OCI-LY3 (cell line): Measurements from ENCODE around the gene CTU2.
A peak's percentile ranks its signal among the peaks of the same experiment; 100 is the strongest.

Experiments
- H2AFZ ChIP-seq: fragments of 200-600, 300-600 bp; shearing (Covaris generic); 2 replicates; pipeline ENCODE4 v1.6.0; 2014; ENCODE audit warnings: antibody characterized with exemption, low read depth, low read length
- H3K27ac ChIP-seq: fragments of 200-600, 300-600 bp; sonication (generic); 2 replicates; pipeline ENCODE4 v1.5.1; 2014; ENCODE audit warnings: mild to moderate bottlenecking, low read length, moderate library complexity, mixed read lengths
- H3K27me3 ChIP-seq: fragments of 200-600, 300-600 bp; sonication (generic); 2 replicates; pipeline ENCODE4 v1.6.1; 2014; ENCODE audit warnings: low read depth, low read length, mixed read lengths
- H3K36me3 ChIP-seq: fragments of 200-600, 300-600 bp; sonication (generic); replicated peaks from 2 replicates; pipeline ENCODE3; 2014; ENCODE audit warnings: low read depth, low read length, mixed read lengths
- H3K4me1 ChIP-seq: fragments of 300-600, 200-600 bp; sonication (generic); 2 replicates; pipeline ENCODE4 v1.6.1; 2014; ENCODE audit warnings: low read length, mixed read lengths
- H3K4me2 ChIP-seq: fragments of 200-600, 300-600 bp; sonication (generic); 2 replicates; pipeline ENCODE4 v1.6.1; 2014; ENCODE audit warnings: low read length, mixed read lengths
- H3K4me3 ChIP-seq: fragments of 300-600, 200-600 bp; sonication (generic); 2 replicates; pipeline ENCODE4 v1.5.1; 2014; ENCODE audit warnings: antibody characterized with exemption, mild to moderate bottlenecking, low read length, moderate library complexity
- H3K79me2 ChIP-seq: fragments of 300-600, 200-600 bp; shearing (Covaris generic); 2 replicates; pipeline ENCODE4 v1.6.1; 2014; ENCODE audit warnings: mild to moderate bottlenecking, low read length, mixed read lengths
- H3K9ac ChIP-seq: fragments of 300-600, 200-600 bp; shearing (Covaris generic); 2 replicates; pipeline ENCODE4 v1.6.0; 2014; ENCODE audit warnings: mild to moderate bottlenecking, low read length, moderate library complexity
- H3K9me3 ChIP-seq: fragments of 200-600, 300-600 bp; shearing (Covaris generic); 2 replicates; pipeline ENCODE4 v1.6.1; 2014; ENCODE audit warnings: low read length, mixed read lengths; ENCODE audit not compliant: insufficient read depth
- H4K20me1 ChIP-seq: fragments of 200-600, 300-600 bp; sonication (generic); 2 replicates; pipeline ENCODE4 v1.6.1; 2016; ENCODE audit warnings: low read length, mixed read lengths; ENCODE audit not compliant: insufficient read depth
- EZH2phosphoT487 ChIP-seq: fragments of 200-600 bp; shearing (Covaris generic); IDR thresholded peaks from 2 replicates; pipeline ENCODE4 v1.6.1; 2018; ENCODE audit warnings: antibody characterized with exemption, mixed run types, low read depth
- TF ChIP-seq, protein P1 (sequence below): fragments of 200-600, 300-600 bp; sonication (generic); IDR thresholded peaks from 2 replicates; pipeline ENCODE4 v1.5.1; 2014; ENCODE audit warnings: antibody characterized with exemption, low read length, low read depth

Gene CTU2

DNA sequence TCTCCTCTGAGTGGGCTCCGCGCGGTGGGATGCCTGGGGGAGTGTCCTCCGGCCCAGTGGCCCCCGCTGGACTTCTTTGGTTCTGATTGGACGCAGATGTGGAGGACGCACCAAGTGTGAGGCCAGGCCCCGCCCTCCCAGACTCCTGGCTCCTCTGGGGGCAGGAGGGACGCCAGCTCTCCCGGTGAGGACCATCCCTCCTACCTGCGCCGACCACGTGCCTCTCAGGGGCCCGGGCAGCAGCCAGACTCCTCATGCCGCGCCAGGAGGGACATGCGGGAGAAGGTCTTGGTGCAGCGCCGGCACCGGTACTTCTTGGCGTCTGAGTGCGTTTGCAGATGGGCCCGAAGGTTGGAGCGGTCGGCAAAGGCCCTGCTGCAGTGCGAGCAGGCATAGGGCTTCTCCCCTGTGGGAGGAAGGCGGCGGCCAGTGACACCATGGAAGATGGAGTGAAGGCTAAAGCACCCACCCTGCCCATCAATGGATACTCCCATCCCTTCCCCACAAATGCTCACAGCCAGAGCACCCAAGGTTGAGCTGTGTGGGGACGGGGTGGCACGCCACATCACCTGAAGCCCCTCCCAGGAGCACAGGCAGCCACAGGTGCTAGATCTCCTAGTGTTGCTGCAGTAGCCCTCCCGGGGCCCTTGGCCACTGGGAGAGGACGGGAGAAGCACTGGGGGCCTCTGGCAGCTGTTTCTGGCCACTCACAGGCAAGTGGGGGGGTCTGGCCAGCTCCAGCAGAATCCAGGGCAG, 27.9 kb upstream of the CTU2 start:
- H3K27me3 ChIP-seq: no peaks in the 10 kb centered on the region
- H4K20me1 ChIP-seq: no peaks in the 10 kb centered on the region
- no peak overlapping the region for H3K4me2 ChIP-seq
- H3K4me1 ChIP-seq: peaks cover 20% of the 10 kb centered on the region
- TF ChIP-seq, protein P1, sequence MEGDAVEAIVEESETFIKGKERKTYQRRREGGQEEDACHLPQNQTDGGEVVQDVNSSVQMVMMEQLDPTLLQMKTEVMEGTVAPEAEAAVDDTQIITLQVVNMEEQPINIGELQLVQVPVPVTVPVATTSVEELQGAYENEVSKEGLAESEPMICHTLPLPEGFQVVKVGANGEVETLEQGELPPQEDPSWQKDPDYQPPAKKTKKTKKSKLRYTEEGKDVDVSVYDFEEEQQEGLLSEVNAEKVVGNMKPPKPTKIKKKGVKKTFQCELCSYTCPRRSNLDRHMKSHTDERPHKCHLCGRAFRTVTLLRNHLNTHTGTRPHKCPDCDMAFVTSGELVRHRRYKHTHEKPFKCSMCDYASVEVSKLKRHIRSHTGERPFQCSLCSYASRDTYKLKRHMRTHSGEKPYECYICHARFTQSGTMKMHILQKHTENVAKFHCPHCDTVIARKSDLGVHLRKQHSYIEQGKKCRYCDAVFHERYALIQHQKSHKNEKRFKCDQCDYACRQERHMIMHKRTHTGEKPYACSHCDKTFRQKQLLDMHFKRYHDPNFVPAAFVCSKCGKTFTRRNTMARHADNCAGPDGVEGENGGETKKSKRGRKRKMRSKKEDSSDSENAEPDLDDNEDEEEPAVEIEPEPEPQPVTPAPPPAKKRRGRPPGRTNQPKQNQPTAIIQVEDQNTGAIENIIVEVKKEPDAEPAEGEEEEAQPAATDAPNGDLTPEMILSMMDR: no peak
- TF ChIP-seq EZH2phosphoT487: no peak
- H3K4me3 ChIP-seq: no peak overlapping the region
- H3K9me3 ChIP-seq: no peaks in the 10 kb centered on the region
- no peak overlapping the region for H2AFZ ChIP-seq
- H3K27ac ChIP-seq: no peak overlapping the region
- H3K36me3 ChIP-seq: no peaks in the 10 kb centered on the region
- H3K9ac ChIP-seq: no peak overlapping the region
- H3K79me2 ChIP-seq: no peaks in the 10 kb centered on the region

DNA sequence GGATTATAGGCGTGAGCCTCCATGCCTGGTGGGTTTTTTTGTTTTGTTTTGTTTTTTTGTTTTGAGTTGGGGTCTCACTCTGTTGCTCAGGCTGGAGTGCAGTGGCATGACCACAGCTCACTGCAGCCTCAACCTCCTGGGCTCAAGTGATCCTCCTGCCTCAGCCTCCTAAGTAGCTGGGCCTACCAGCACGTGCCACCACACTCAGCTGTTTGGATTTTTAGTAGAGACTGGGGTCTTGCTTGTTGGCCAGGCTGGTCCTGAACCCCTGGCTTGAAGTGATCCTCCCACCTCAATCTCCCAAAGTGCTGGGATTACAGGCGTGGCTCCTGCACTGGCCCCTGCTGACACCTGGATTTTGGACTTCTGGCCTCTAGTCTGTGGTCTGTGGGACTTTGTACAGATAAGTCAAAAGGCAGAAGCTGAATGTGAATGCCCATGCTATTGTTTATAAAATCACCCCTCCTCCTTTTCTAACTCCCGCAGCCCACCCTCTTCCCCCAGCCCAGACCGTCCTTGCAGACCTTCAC, 25.7 kb upstream of the CTU2 start:
- Histone ChIP-seq H3K27ac (no peak overlapping the region), H3K9ac (peak overlapping the region; percentile 62; the same call in 1 of the 2 replicates), H3K27me3 (peaks cover 21% of the 10 kb centered on the region), H3K79me2 (no peaks in the 10 kb centered on the region), H3K4me1 (peaks cover 39% of the 10 kb centered on the region), H2AFZ (no peak overlapping the region), H3K4me3 (peak overlapping the region; percentile 74), H4K20me1 (no peaks in the 10 kb centered on the region), H3K36me3 (no peaks in the 10 kb centered on the region), H3K9me3 (no peaks in the 10 kb centered on the region), H3K4me2 (peak overlapping the region; percentile 95)
- no peak for TF ChIP-seq EZH2phosphoT487
- TF ChIP-seq, protein P1: no peak

GRCh38 chr16:88681084-88681680, 25.1 kb upstream of the CTU2 start:
- Histone ChIP-seq H3K4me2 (peak overlapping the region; percentile 95), H3K9ac (peak overlapping the region; percentile 62), H3K27me3 (peaks cover 24% of the 10 kb centered on the region), H3K36me3 (no peaks in the 10 kb centered on the region), H3K4me1 (peaks cover 42% of the 10 kb centered on the region), H3K27ac (peak overlapping the region; percentile 68), H3K4me3 (peak overlapping the region; percentile 74), H3K9me3 (no peaks in the 10 kb centered on the region), H4K20me1 (no peaks in the 10 kb centered on the region), H2AFZ (0 out of 2 replicates have a peak overlapping the region, but pooled peaks have one; percentile 3), H3K79me2 (no peaks in the 10 kb centered on the region)
- TF ChIP-seq, protein P1: peak; percentile 75
- no peak for TF ChIP-seq EZH2phosphoT487
